ENCODE results near the gene OTOA.
A peak's percentile ranks its signal among the peaks of the same experiment; 100 is the strongest.

Gene OTOA

GRCh38 chr16:21614896-21615295 lies 48.9 kb upstream of the OTOA start (continued):
- TF ChIP-seq ZNF23 (tag by site-specific recombination; IDR thresholded peaks at IDR 0.05; ENCODE audit: borderline replicate concordance), result no peak
- 0 out of 2 replicates have a peak, but pooled peaks have one; percentile 29 for TF ChIP-seq CTCF (tag by site-specific recombination; IDR thresholded peaks at IDR 0.05)
- no peak for TF ChIP-seq GLIS1 (tag by site-specific recombination; IDR thresholded peaks at IDR 0.05)

- TF ChIP-seq YY2 (tag by site-specific recombination; IDR thresholded peaks at IDR 0.05) (no peak), ZNF362 (tag by site-specific recombination; IDR thresholded peaks at IDR 0.05) (0 out of 2 replicates have a peak, but pooled peaks have one; percentile 30), HIC1 (tag by site-specific recombination; IDR thresholded peaks at IDR 0.05) (no peak), ZNF404 (tag by site-specific recombination; IDR thresholded peaks at IDR 0.05) (no peak), ZNF24 (tag by site-specific recombination; IDR thresholded peaks at IDR 0.05) (no peak), ZBTB48 (tag by site-specific recombination; IDR thresholded peaks at IDR 0.05) (no peak)
- POLR2A ChIA-PET, result no interaction called here
- H3K4me1 ChIP-seq (ENCODE audit: control insufficient read depth, insufficient read depth, low read length), result peaks cover 7% of the 10 kb centered on the region
- no peak overlapping the region for H3K27ac ChIP-seq (ENCODE audit: extremely low read depth, low read depth, low read length)
- H3K4me3 ChIP-seq (ENCODE audit: low read depth, low read length), result no peak overlapping the region
- no peaks in the 10 kb centered on the region for H3K9me3 ChIP-seq (ENCODE audit: control insufficient read depth, insufficient read depth, low read depth, low read length)
- CTCF ChIA-PET, result interaction anchor here (0.6 to 0.7 kb wide), 2 partner anchors 28 to 1325 kb away, joined by 3 to 4 read pairs; no protein-coding TSS in a partner anchor
- peaks cover 0 to 12% of the 10 kb centered on the region in 2 experiments; a peak in 2 of 3 replicates for H3K36me3 ChIP-seq (ENCODE audit: control insufficient read depth in 2 of 2, insufficient read depth in 1 of 2, low read length in 2 of 2)
These were observed 46.2 kb upstream of the OTOA start for GRCh38 chr16:21617607-21618006.

GRCh38 chr16:21618281-21618680 lies 45.5 kb upstream of the OTOA start:
- H3K27ac ChIP-seq (ENCODE audit: extremely low read depth, low read depth, low read length), result no peak overlapping the region
- CTCF ChIA-PET, result interaction anchor here (0.6 to 0.8 kb wide), 3 partner anchors 29 to 481 kb away, joined by 3 to 4 read pairs (median 3); no protein-coding TSS in a partner anchor
- H3K9me3 ChIP-seq (ENCODE audit: control insufficient read depth, insufficient read depth, low read depth, low read length), result no peaks in the 10 kb centered on the region
- peaks cover 0 to 12% of the 10 kb centered on the region in 2 experiments; a peak in 2 of 3 replicates for H3K36me3 ChIP-seq (ENCODE audit: control insufficient read depth in 2 of 2, insufficient read depth in 1 of 2, low read length in 2 of 2)
- peaks cover 4% of the 10 kb centered on the region; the same call in 1 of the 2 replicates for H3K4me1 ChIP-seq (ENCODE audit: control insufficient read depth, insufficient read depth, low read length)
- no peak overlapping the region for H3K4me3 ChIP-seq (ENCODE audit: low read depth, low read length)
- POLR2A ChIA-PET, result no interaction called here
- TF ChIP-seq KLF8 (tag by site-specific recombination; IDR thresholded peaks at IDR 0.05) (no peak), ZNF10 (tag by site-specific recombination; IDR thresholded peaks at IDR 0.05) (no peak), ZNF560 (tag by site-specific recombination; IDR thresholded peaks at IDR 0.05; ENCODE audit: borderline replicate concordance) (no peak), ZNF791 (tag by site-specific recombination; IDR thresholded peaks at IDR 0.05) (no peak), ZNF571 (tag by site-specific recombination; IDR thresholded peaks at IDR 0.05) (no peak), ZNF324 (tag by site-specific recombination; IDR thresholded peaks at IDR 0.05) (no peak), ZNF121 (tag by site-specific recombination; IDR thresholded peaks at IDR 0.05) (no peak), ZNF624 (tag by site-specific recombination; IDR thresholded peaks at IDR 0.05) (no peak), ZEB2 (tag by site-specific recombination; IDR thresholded peaks at IDR 0.05) (no peak), ZBTB20 (tag by site-specific recombination; IDR thresholded peaks at IDR 0.05) (no peak), ZBTB1 (tag by site-specific recombination; IDR thresholded peaks at IDR 0.05) (no peak), SETDB1 (IDR thresholded peaks at IDR 0.05; ENCODE audit: insufficient read length, low read length) (no peak), EGR2 (tag by site-specific recombination; IDR thresholded peaks at IDR 0.05; ENCODE audit: low read depth) (no peak), KLF10 (tag by site-specific recombination; IDR thresholded peaks at IDR 0.05) (no peak), ZNF394 (tag by site-specific recombination; IDR thresholded peaks at IDR 0.05; ENCODE audit: borderline replicate concordance) (no peak)
- TF ChIP-seq, protein P1, sequence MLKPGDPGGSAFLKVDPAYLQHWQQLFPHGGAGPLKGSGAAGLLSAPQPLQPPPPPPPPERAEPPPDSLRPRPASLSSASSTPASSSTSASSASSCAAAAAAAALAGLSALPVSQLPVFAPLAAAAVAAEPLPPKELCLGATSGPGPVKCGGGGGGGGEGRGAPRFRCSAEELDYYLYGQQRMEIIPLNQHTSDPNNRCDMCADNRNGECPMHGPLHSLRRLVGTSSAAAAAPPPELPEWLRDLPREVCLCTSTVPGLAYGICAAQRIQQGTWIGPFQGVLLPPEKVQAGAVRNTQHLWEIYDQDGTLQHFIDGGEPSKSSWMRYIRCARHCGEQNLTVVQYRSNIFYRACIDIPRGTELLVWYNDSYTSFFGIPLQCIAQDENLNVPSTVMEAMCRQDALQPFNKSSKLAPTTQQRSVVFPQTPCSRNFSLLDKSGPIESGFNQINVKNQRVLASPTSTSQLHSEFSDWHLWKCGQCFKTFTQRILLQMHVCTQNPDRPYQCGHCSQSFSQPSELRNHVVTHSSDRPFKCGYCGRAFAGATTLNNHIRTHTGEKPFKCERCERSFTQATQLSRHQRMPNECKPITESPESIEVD (tag by site-specific recombination; IDR thresholded peaks at IDR 0.05), result no peak
